Pancreas (tissue), 10 donors: ENCODE results near the gene RPL39L. TPM values are rescaled to one million over a fixed set of nuclear protein-coding genes. Genes with fewer than 3 reads are reported as not detected.

Experiments used
- ATAC-seq, 4 donors: fragments of 200-7000 bp; cut with Tn5 transposase; one replicate each; pipeline versions ENCODE4 v1.8.0 to v1.9.1; 2020; ENCODE audit warnings: mild to moderate bottlenecking in 4 of 4, moderate library complexity in 4 of 4
- DNase-seq, 6 donors: peaks; one replicate each; pipeline ENCODE4 v3.0.0-alpha.2; 2020
- FAIRE-seq: peaks from 2 replicates; lab custom pipeline; 2012; peaks lifted over from hg19 to GRCh38; lab: Jason Lieb, UNC
- H3K27ac ChIP-seq, 4 donors: fragments of 200-600 bp; sonication (generic); 1 replicate in 3 of 4; 2 replicates in 1 of 4; pipeline versions ENCODE4 v1.5.0 to v1.8.0; 2020
- H3K27me3 ChIP-seq, 4 donors: fragments of 200-600 bp; one replicate each; pipeline ENCODE4 v1.8.0; 2021
- H3K36me3 ChIP-seq, 3 donors: fragments of 200-600 bp; sonication (generic) in 1 of 3; one replicate each; pipeline versions ENCODE4 v1.5.0 to v1.8.0; 2020 to 2021
- H3K4me1 ChIP-seq, 3 donors: fragments of 200-600 bp; one replicate each; pipeline ENCODE4 v1.8.0; 2021
- H3K4me3 ChIP-seq, 4 donors: fragments of 200-600 bp; sonication (generic) in 2 of 4; one replicate each; pipeline versions ENCODE4 v1.5.0 to v1.8.0; 2020 to 2021
- H3K9me3 ChIP-seq, 4 donors: fragments of 200-600 bp; one replicate each; pipeline ENCODE4 v1.8.0; 2021
- CTCF ChIP-seq, 4 donors: fragments of 200-600 bp; sonication (generic) in 3 of 4; IDR thresholded peaks; one replicate each; pipeline versions ENCODE4 v1.5.0 to v1.8.0; 2021; ENCODE audit warnings: antibody characterized with exemption in 4 of 4
- WGBS, 2 donors: extraction: QIAGEN DNeasy Blood & Tissue Kit; methylation state at CpG; one replicate each; pipeline ENCODE4 v1.1.7; 2013; 5-methylcytosine and 5-hydroxymethylcytosine counted together
- intact Hi-C, 3 donors: fragments of 100-400 bp; cut with DNase I; formaldehyde crosslinking; loops; one replicate each; pipeline versions ENCODE4 v1.11.1 to v1.14.2; 2022
- polyA plus RNA-seq, 2 donors: library from polyadenylated mRNA; stranded (reverse); fragments of 200-250 nt; gene quantifications; one replicate each; pipeline ENCODE4 v1.2.3, GENCODE V29; 2013
- total RNA-seq, 6 donors: library from RNA; stranded (reverse); fragmentation: NEBNext Ultra II Directional in 4 of 6; extraction: Animal tissue kit (Norgen Biotek cat#: 25700) in 4 of 6; gene quantifications; one replicate each; pipeline versions ENCODE4 v1.2.1 to v1.2.4, GENCODE V29; 2021 to 2023
- donor health status: healthy with polysubstance abuse.
- donor health status: DM: no; HTN: no; CAD: no; lungs with moderate emphysema.
- donor health status: DM: no; HTN: no; CAD: no.
- donor health status: control.
- donor health status: control.
- donor health status: Bipolar disorder and iron deficiency.
- donor health status: DM: yes; HTN: yes; CAD: no.
- donor health status: DM: no; HTN: no; CAD: no.
- donor health status: DM: no; HTN: no; CAD: no.
- donor health status: DM: yes; HTN: yes; CAD: no.

The RPL39L gene
- total and polyA plus RNA-seq, 8 donors = 0.31 to 2.2 (median 0.90) TPM

- intact Hi-C loops = loop anchor here in 1 of 3 donors (5.0 kb wide), 1 partner anchor 322 kb away; no protein-coding TSS in a partner anchor
These were observed 30.1 kb upstream of the RPL39L start for GRCh38 chr3:187169231-187169960.

GRCh38 chr3:187167777-187168176 is 28.5 kb upstream of the RPL39L start:
- FAIRE-seq (no peak), DNase-seq (no peak), ATAC-seq (no peak)
- no peaks in the 10 kb centered on the region for H3K4me1 ChIP-seq
- no peak for TF ChIP-seq CTCF (IDR thresholded peaks at IDR 0.05)
- no peak overlapping the region for H3K4me3 ChIP-seq
- H3K36me3 ChIP-seq = no peaks in the 10 kb centered on the region
- no peaks in the 10 kb centered on the region for H3K27me3 ChIP-seq
- WGBS, 2 donors = 61 to 72% methylated on average over 5 of the region's 5 CpGs
- H3K9me3 ChIP-seq = no peaks in the 10 kb centered on the region
- no peak overlapping the region for H3K27ac ChIP-seq
- intact Hi-C loops = loop anchor here in 1 of 3 donors (5.0 kb wide), 1 partner anchor 320 kb away; no protein-coding TSS in a partner anchor

More at GRCh38 chr3:187169231-187169960, 30.1 kb upstream of the RPL39L start:
- no peak for ATAC-seq
- H3K4me1 ChIP-seq = no peaks in the 10 kb centered on the region
- no peaks in the 10 kb centered on the region for H3K36me3 ChIP-seq
- TF ChIP-seq CTCF (IDR thresholded peaks at IDR 0.05) = no peak
- no peak overlapping the region for H3K4me3 ChIP-seq
- no peak for DNase-seq
- FAIRE-seq = no peak
- no peaks in the 10 kb centered on the region for H3K9me3 ChIP-seq
- no peaks in the 10 kb centered on the region for H3K27me3 ChIP-seq
- no peak overlapping the region for H3K27ac ChIP-seq
- WGBS, 2 donors = 67 to 73% methylated on average over 2 of the region's 2 CpGs

- intact Hi-C loops = loop anchor here in 1 of 3 donors (5.0 kb wide), 1 partner anchor 319 kb away; no protein-coding TSS in a partner anchor
These were observed 27.5 kb upstream of the RPL39L start for GRCh38 chr3:187166750-187167149.

GRCh38 chr3:187165144-187165543 is 25.8 kb upstream of the RPL39L start:
- TF ChIP-seq CTCF (IDR thresholded peaks at IDR 0.05) = peak; percentile 53 to 68 (median 62)
- 0% methylated on average over 3 of the region's 3 CpGs for WGBS, 2 donors
- peak; percentile 53 to 85 (median 74) for ATAC-seq
- intact Hi-C loops = loop anchor here in 1 of 3 donors (5.0 kb wide), 1 partner anchor 318 kb away; no protein-coding TSS in a partner anchor
- Histone ChIP-seq H3K9me3 (no peaks in the 10 kb centered on the region), H3K27me3 (no peaks in the 10 kb centered on the region), H3K4me1 (no peaks in the 10 kb centered on the region), H3K27ac (no peak overlapping the region), H3K36me3 (no peaks in the 10 kb centered on the region), H3K4me3 (no peak overlapping the region)
- FAIRE-seq = no peak
- peak in 2 of 6 donors; percentile 15 to 35 for DNase-seq

More at GRCh38 chr3:187166750-187167149, 27.5 kb upstream of the RPL39L start:
- WGBS, 2 donors = 67 to 80% methylated on average over 8 of the region's 8 CpGs
- no peaks in the 10 kb centered on the region for H3K27me3 ChIP-seq
- no peak for DNase-seq
- H3K4me3 ChIP-seq = no peak overlapping the region
- no peaks in the 10 kb centered on the region for H3K36me3 ChIP-seq
- no peak for FAIRE-seq
- H3K9me3 ChIP-seq = no peaks in the 10 kb centered on the region
- no peak for ATAC-seq
- TF ChIP-seq CTCF (IDR thresholded peaks at IDR 0.05) = no peak
- H3K4me1 ChIP-seq = no peaks in the 10 kb centered on the region
- no peak overlapping the region for H3K27ac ChIP-seq
